NCI-H2081 treated with DMSO at 0.1 percent for 48 hours (cell line): ENCODE data around the gene SHTN1.

Experiments used
- DNase-seq: peaks from one replicate; lab custom pipeline; 2025; lab: John Stamatoyannopoulos, UW

SHTN1 gene

GRCh38 chr10:116915340-116915739, 89.6 kb downstream of the SHTN1 start:
- no peak for DNase-seq

GRCh38 chr10:116913695-116914094, 91.3 kb downstream of the SHTN1 start:
- DNase-seq: no peak

DNA sequence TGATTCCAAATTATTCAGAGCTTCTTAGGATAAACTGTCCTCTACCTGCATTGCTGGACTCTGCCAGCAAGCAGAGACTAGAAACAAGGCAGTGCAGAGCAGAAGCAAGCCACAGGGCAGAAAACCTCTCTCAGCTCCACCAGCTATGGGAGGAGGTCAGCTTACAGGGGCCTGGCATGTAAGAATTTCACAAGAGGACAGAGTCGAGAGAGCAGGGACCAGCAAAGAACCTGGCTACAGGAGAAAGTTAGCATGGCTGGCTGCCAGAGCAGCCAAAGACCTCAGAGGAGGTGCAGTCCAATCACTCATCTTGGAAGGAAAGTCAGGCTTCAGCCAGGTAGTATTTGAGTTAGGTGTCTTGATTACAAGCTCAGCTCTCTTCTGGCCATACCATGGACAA, 92.8 kb downstream of the SHTN1 start:
- DNase-seq: no peak

GRCh38 chr10:116910910-116911309, 94.1 kb downstream of the SHTN1 start:
- DNase-seq: no peak

- no peak for DNase-seq
Measured at GRCh38 chr10:116909307-116909706, 95.7 kb downstream of the SHTN1 start.

- DNase-seq: no peak
Measured at GRCh38 chr10:116907245-116907987, 97.6 kb downstream of the SHTN1 start.

- DNase-seq: no peak
Measured at GRCh38 chr10:116905845-116906210, 99.2 kb downstream of the SHTN1 start.

DNA sequence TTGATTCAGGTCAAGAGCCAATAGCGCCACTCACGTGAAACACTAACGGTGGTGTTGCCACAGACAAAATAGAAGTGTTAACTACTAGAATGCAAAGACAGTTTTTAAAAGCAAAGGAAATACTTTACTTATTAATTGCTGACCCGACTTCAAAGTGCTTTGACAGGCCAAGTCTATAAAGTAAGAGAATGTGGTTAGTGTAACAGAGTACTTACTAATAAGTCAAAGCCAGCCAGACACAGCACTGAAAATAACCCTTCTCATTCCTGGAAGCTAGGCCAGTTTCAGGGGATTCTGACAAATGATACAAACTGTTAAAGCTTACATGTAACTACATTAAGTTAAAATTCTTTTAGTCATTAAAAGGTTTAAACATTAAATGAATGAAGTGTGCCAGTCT, 105.4 kb downstream of the SHTN1 start:
- DNase-seq: no peak

- no peak for DNase-seq
Measured at GRCh38 chr10:116893686-116894037, 111.3 kb downstream of the SHTN1 start.

DNA sequence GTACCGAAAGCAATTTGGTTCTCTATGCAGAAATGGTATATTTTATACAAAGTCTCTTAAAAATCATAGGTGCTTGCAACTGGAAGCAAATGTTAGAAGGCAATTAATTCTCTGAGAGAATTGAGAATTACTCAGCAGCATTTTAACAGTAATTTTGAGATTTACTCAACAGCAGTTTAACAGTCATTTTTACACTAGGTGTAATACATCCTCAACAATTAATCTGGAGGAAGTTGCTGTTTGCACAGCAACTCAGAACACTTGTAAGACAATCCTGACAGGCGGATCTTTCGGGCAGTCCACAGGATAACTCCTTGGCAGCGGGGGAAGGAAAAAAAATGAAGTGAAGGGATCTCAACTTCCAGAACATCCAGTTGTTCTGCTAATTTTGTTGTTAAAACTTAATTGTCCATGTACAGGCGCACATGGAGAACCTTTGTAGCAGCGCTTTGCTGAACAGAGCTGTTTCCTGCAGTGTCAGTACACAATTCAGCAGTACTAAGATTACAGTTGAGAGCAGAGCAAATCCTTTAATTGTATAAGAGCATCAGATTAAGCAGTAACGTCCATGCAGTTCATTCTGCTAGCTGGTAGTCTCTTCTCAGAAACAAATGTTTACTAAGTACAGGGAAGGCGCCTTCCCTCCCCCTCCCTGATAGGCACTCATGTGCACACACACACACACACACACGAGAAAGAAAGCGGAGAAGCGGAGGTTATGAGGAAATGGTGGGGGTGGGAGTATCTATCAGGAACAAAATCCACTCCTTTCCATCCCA, 111.9 kb downstream of the SHTN1 start:
- no peak for DNase-seq

- DNase-seq: peak; percentile 30
Measured at GRCh38 chr10:116891208-116891607, 113.8 kb downstream of the SHTN1 start.

- no peak for DNase-seq
Measured at GRCh38 chr10:116889066-116889465, 115.9 kb downstream of the SHTN1 start.

GRCh38 chr10:116888380-116889055, 116.5 kb downstream of the SHTN1 start:
- DNase-seq: no peak

DNA sequence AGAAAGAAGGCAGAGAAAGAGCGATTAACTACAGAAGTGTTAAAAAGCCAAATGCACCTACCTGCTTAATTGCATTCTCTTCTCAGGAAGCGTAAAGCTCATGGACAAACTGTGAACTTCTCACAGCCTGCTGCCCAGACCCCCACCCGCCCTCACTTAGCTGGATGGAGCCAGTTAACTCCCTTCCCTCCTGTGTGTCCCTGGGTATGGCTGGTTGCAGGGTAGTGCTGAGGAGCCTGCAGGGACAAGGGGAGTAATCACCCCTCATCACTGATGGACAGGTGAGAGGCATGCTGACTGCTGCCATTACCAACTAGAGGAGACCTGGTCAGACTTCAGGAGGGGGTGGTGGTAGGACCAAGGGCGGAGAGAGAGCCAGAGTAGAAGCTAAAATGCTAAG, 118.2 kb downstream of the SHTN1 start:
- DNase-seq: no peak

GRCh38 chr10:116882639-116883038, 122.3 kb downstream of the SHTN1 start:
- no peak for DNase-seq

DNA sequence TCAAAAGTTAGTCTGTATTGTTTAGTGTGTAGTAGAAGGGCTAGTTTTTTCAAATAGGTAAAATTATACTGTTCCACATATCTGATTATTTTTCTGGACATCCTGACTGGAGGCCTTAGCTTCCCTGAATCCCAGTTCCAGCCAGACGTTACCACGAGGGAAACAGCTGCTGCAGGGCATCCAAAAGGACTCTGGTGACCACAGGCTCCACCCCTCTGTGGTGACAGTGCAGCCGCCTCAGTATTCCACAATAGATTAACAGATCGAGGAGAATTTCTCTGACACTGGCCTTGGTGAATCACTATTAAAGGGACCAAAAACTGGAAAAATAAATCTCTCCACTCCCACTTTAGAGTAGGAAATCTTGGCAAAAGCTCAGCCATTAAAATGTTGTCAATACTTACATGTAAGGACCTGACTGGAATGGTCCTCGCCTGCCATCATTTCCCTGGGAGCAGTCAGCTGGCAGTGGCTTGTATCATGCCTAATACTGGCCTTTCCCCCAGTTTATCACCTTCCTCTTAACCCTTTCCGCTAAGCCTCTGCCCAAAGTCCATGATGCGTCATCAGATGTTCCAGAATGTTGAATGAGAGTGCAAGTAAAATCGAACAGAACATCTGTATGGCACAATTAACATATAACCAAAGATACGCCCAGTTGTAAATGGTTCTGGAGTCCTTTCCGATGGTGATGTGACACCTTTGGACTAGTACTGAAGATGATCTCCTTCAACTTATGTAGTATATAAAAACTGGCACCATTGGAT, 124.1 kb downstream of the SHTN1 start:
- no peak for DNase-seq

DNA sequence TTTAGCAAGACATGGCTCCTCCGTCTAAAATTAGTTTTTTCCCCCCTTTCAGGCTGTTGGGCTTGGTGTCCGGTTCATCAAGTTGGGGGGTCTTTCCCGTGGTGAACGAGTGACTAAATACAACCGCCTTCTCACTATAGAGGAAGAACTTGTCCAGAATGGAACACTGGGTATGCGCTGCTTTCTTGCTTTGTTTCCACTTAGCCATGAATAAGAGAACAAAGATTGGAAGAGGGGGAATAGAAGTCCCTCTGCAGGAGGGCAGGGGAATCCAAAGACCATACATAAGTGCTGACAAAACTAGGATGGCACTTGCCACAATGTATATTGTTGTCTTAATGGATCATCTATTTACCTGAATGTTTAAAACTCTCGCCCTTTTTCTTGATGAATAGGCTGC, 125.2 kb downstream of the SHTN1 start:
- no peak for DNase-seq

- DNase-seq: no peak
Measured at GRCh38 chr10:116878123-116878522, 126.9 kb downstream of the SHTN1 start.

DNA sequence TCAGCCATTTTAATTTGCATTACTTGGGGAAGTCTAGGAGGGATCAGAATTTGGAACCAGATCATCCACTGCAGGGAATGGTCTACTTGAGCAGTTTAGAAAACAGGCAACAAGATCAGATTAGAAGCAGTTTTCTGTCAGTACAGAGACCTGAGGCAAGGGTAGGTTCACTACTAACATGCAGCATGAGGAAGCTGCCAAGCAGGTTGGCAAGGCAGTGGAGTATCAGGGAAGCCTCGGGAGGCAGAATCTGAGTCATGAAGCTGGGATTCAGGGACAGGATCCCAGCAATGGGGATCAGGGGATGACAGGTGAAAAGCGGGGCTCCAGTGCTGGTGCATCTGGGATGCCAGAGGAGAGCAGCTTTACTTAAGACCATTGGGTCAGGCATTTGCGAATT, 127.6 kb downstream of the SHTN1 start:
- DNase-seq: no peak

DNA sequence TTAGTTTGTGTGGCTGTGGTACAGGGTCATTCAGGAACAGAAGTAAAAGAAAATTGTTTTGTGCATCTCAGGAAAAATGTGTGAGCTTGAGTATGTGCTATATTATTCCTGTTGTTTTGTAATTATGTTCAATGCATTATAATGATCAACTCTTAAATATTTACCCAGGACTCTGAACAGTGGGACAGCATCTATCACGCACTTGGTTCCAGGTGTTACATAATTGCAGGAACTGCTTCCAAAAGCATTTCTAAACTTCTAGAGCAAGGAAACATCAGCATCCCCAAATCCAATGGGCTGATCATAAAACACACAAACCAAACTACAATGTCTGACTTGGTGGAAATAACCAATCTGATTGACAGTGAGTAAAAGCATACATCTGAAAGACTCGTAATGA, 129.1 kb downstream of the SHTN1 start:
- DNase-seq: no peak

- DNase-seq: no peak
Measured at GRCh38 chr10:116873134-116873533, 131.9 kb downstream of the SHTN1 start.

- no peak for DNase-seq
Measured at GRCh38 chr10:116870949-116871348, 134.0 kb downstream of the SHTN1 start.
